HEK293 (cell line): ENCODE results near the gene PEX11G.
A peak's percentile ranks its signal among the peaks of the same experiment; 100 is the strongest.

Experiments used
- CTCF ChIA-PET: fragments of 350-600 bp; formaldehyde crosslinking; extraction: SDS; loops from one replicate; lab custom pipeline; 2021; ENCODE audit warnings: antibody characterized with exemption; lab: Yijun Ruan, JAX
- POLR2A ChIA-PET: fragments of 300-600 bp; formaldehyde crosslinking; extraction: SDS; loops from one replicate; lab custom pipeline; 2020; ENCODE audit warnings: antibody characterized with exemption, inconsistent platforms; lab: Yijun Ruan, JAX
- H3K27ac ChIP-seq: fragments of 200-500 bp; sonication (Bioruptor generic); 2 replicates; pipeline ENCODE4 v1.5.1; 2014; ENCODE audit warnings: low read depth, low read length, control low read depth, inconsistent platforms; ENCODE audit errors: extremely low read depth
- H3K36me3 ChIP-seq, 2 experiments: fragments of 200-500 bp in 1 of 2; sonication (Bioruptor generic) in 1 of 2; 1 replicate in 1 of 2; 2 replicates in 1 of 2; pipeline ENCODE4 v1.5.1; 2014 to 2017; ENCODE audit warnings: inconsistent platforms in 2 of 2, low read length in 2 of 2; ENCODE audit not compliant: control insufficient read depth in 2 of 2, insufficient read depth in 1 of 2
- H3K4me1 ChIP-seq: fragments of 200-500 bp; sonication (Bioruptor generic); 2 replicates; pipeline ENCODE4 v1.5.1; 2014; ENCODE audit warnings: mild to moderate bottlenecking, low read length, inconsistent platforms; ENCODE audit not compliant: control insufficient read depth, insufficient read depth
- H3K4me3 ChIP-seq: 2 replicates; pipeline ENCODE4 v1.5.1; 2011; ENCODE audit warnings: low read depth, mild to moderate bottlenecking, control low read depth, low read length, moderate library complexity
- H3K9me3 ChIP-seq: fragments of 200-500 bp; sonication (Bioruptor generic); 2 replicates; pipeline ENCODE4 v1.5.1; 2014; ENCODE audit warnings: low read depth, low read length, inconsistent platforms; ENCODE audit not compliant: control insufficient read depth, insufficient read depth
- EGR2 ChIP-seq: fragments of 450-650 bp; formaldehyde crosslinking; IDR thresholded peaks from 2 replicates; pipeline ENCODE4 v1.5.1; 2016; ENCODE audit warnings: low read depth, missing biosample characterization, missing genetic modification characterization
- GLI2 ChIP-seq: fragments of 450-650 bp; formaldehyde crosslinking; IDR thresholded peaks from 2 replicates; pipeline ENCODE4; 2017; ENCODE audit warnings: missing biosample characterization, missing genetic modification characterization, low read depth, borderline replicate concordance
- GLIS2 ChIP-seq: fragments of 450-650 bp; formaldehyde crosslinking; IDR thresholded peaks from 2 replicates; pipeline ENCODE4 v1.5.1; 2016; ENCODE audit warnings: missing biosample characterization, missing genetic modification characterization
- HOXD13 ChIP-seq: sonication (generic); formaldehyde crosslinking; IDR thresholded peaks from 2 replicates; pipeline ENCODE4 v1.8.0; 2022; ENCODE audit warnings: missing genetic modification reagents, borderline replicate concordance
- KLF9 ChIP-seq: fragments of 450-650 bp; formaldehyde crosslinking; IDR thresholded peaks from 2 replicates; pipeline ENCODE4 v1.5.1; 2016; ENCODE audit warnings: missing biosample characterization, missing genetic modification characterization, low read depth
- MYNN ChIP-seq: fragments of 450-650 bp; formaldehyde crosslinking; IDR thresholded peaks from 2 replicates; pipeline ENCODE4 v1.5.1; 2016; ENCODE audit warnings: missing biosample characterization, missing genetic modification characterization, borderline replicate concordance
- PRDM1 ChIP-seq: fragments of 450-650 bp; formaldehyde crosslinking; IDR thresholded peaks from 2 replicates; pipeline ENCODE4; 2016; ENCODE audit warnings: missing biosample characterization, missing genetic modification characterization
- SCRT2 ChIP-seq: fragments of 450-650 bp; formaldehyde crosslinking; IDR thresholded peaks from 2 replicates; pipeline ENCODE4 v1.5.1; 2016; ENCODE audit warnings: missing biosample characterization, missing genetic modification characterization
- TRIM28 ChIP-seq: IDR thresholded peaks from 2 replicates; pipeline ENCODE4 v1.6.1; 2011; ENCODE audit warnings: low read length, control low read depth, borderline replicate concordance
- YY2 ChIP-seq: fragments of 450-650 bp; formaldehyde crosslinking; IDR thresholded peaks from 2 replicates; pipeline ENCODE4 v1.5.1; 2016; ENCODE audit warnings: missing biosample characterization, missing genetic modification characterization
- ZBTB1 ChIP-seq: fragments of 450-650 bp; formaldehyde crosslinking; IDR thresholded peaks from 2 replicates; pipeline ENCODE4 v1.5.1; 2016; ENCODE audit warnings: missing biosample characterization, missing genetic modification characterization
- ZFHX2 ChIP-seq: fragments of 450-650 bp; formaldehyde crosslinking; conservative IDR thresholded peaks from 2 replicates; pipeline ENCODE4 v1.5.1; 2016; ENCODE audit warnings: missing biosample characterization, missing genetic modification characterization
- ZNF132 ChIP-seq: fragments of 450-650 bp; formaldehyde crosslinking; IDR thresholded peaks from 2 replicates; pipeline ENCODE4 v1.5.1; 2017; ENCODE audit warnings: missing biosample characterization, missing genetic modification characterization, borderline replicate concordance
- ZNF157 ChIP-seq: fragments of 450-650 bp; formaldehyde crosslinking; IDR thresholded peaks from 2 replicates; pipeline ENCODE4 v1.5.1; 2016; ENCODE audit warnings: missing biosample characterization, missing genetic modification characterization
- ZNF175 ChIP-seq: fragments of 450-650 bp; formaldehyde crosslinking; IDR thresholded peaks from 2 replicates; pipeline ENCODE4 v1.5.1; 2016; ENCODE audit warnings: missing biosample characterization, missing genetic modification characterization
- ZNF19 ChIP-seq: fragments of 450-650 bp; formaldehyde crosslinking; IDR thresholded peaks from 2 replicates; pipeline ENCODE4; 2016; ENCODE audit warnings: missing biosample characterization, missing genetic modification characterization, low read depth
- ZNF26 ChIP-seq: fragments of 450-650 bp; formaldehyde crosslinking; IDR thresholded peaks from 2 replicates; pipeline ENCODE4 v1.5.1; 2016; ENCODE audit warnings: missing biosample characterization, missing genetic modification characterization
- ZNF280D ChIP-seq: fragments of 450-650 bp; formaldehyde crosslinking; IDR thresholded peaks from 2 replicates; pipeline ENCODE4 v1.5.1; 2016; ENCODE audit warnings: missing biosample characterization, missing genetic modification characterization
- ZNF302 ChIP-seq: fragments of 450-650 bp; formaldehyde crosslinking; IDR thresholded peaks from 2 replicates; pipeline ENCODE4 v1.5.1; 2016; ENCODE audit warnings: missing biosample characterization, missing genetic modification characterization, low read depth
- ZNF324 ChIP-seq: fragments of 450-650 bp; formaldehyde crosslinking; IDR thresholded peaks from 2 replicates; pipeline ENCODE4 v1.5.1; 2016; ENCODE audit warnings: missing biosample characterization, missing genetic modification characterization
- ZNF335 ChIP-seq: fragments of 450-650 bp; formaldehyde crosslinking; conservative IDR thresholded peaks from 2 replicates; pipeline ENCODE4 v1.5.1; 2016; ENCODE audit warnings: missing biosample characterization, missing genetic modification characterization
- ZNF366 ChIP-seq: fragments of 450-650 bp; formaldehyde crosslinking; conservative IDR thresholded peaks from 2 replicates; pipeline ENCODE4 v1.5.1; 2016; ENCODE audit warnings: missing biosample characterization, missing genetic modification characterization
- ZNF416 ChIP-seq: fragments of 450-650 bp; formaldehyde crosslinking; IDR thresholded peaks from 2 replicates; pipeline ENCODE4 v1.5.1; 2016; ENCODE audit warnings: missing biosample characterization, missing genetic modification characterization
- ZNF596 ChIP-seq: fragments of 450-650 bp; IDR thresholded peaks from 2 replicates; pipeline ENCODE4 v1.5.0; 2018; ENCODE audit warnings: missing biosample characterization, mild to moderate bottlenecking, missing genetic modification characterization, moderate library complexity
- ZNF626 ChIP-seq: fragments of 450-650 bp; sonication (Bioruptor Pico); formaldehyde crosslinking; IDR thresholded peaks from 2 replicates; pipeline ENCODE4 v1.5.1; 2018; ENCODE audit warnings: missing biosample characterization, missing genetic modification characterization, inconsistent platforms
- ZNF777 ChIP-seq: fragments of 450-650 bp; formaldehyde crosslinking; IDR thresholded peaks from 2 replicates; pipeline ENCODE4 v1.5.1; 2017; ENCODE audit warnings: missing biosample characterization, missing genetic modification characterization, borderline replicate concordance
- ZSCAN5A ChIP-seq: fragments of 450-650 bp; formaldehyde crosslinking; IDR thresholded peaks from 2 replicates; pipeline ENCODE4 v1.5.1; 2016; ENCODE audit warnings: missing biosample characterization, missing genetic modification characterization

The PEX11G gene

GRCh38 chr19:7500811-7501450 is 12.1 kb upstream of the PEX11G start (continued):
- TF ChIP-seq ZNF132 (no peak), PRDM1 (tag by site-specific recombination) (no peak), ZNF324 (tag by site-specific recombination) (no peak), GLIS2 (no peak), HOXD13 (CRISPR knock-in tag) (no peak), ZBTB1 (tag by site-specific recombination) (no peak), MYNN (tag by site-specific recombination) (no peak), ZNF19 (no peak), ZNF157 (tag by site-specific recombination) (no peak), KLF9 (tag by site-specific recombination) (0 out of 2 replicates have a peak, but pooled peaks have one; percentile 13), GLI2 (tag by site-specific recombination) (no peak), ZNF335 (tag by site-specific recombination) (peak; percentile 31; the same call in 1 of the 2 replicates), YY2 (peak; percentile 61; the same call in 1 of the 2 replicates), EGR2 (tag by site-specific recombination) (peak; percentile 46; the same call in 1 of the 2 replicates), ZSCAN5A (tag by site-specific recombination) (no peak), ZNF302 (no peak), ZFHX2 (tag by site-specific recombination) (peak; percentile 87), ZNF175 (tag by site-specific recombination) (no peak)

GRCh38 chr19:7497292-7497691 is 8.5 kb upstream of the PEX11G start:
- H3K9me3 ChIP-seq: no peaks in the 10 kb centered on the region
- H3K4me3 ChIP-seq: no peak overlapping the region
- TF ChIP-seq ZNF777 (tag by site-specific recombination): no peak
- no peak for TF ChIP-seq TRIM28
- TF ChIP-seq SCRT2 (tag by site-specific recombination): 0 out of 2 replicates have a peak, but pooled peaks have one; percentile 16
- no peaks in the 10 kb centered on the region for H3K36me3 ChIP-seq
- no peak overlapping the region for H3K27ac ChIP-seq
- POLR2A ChIA-PET: interaction anchor here (0.6 to 1.0 kb wide), 3 partner anchors 8 to 523 kb away, joined by 3 to 4 read pairs (median 4); no protein-coding TSS in a partner anchor
- CTCF ChIA-PET: interaction anchor here (0.7 to 1.6 kb wide), 5 partner anchors 9 to 140 kb away, joined by 3 to 14 read pairs (median 3); no protein-coding TSS in a partner anchor
- no peaks in the 10 kb centered on the region for H3K4me1 ChIP-seq

- ChIA-PET CTCF (interaction anchor here (0.7 kb wide), 1 partner anchor 8 kb away, joined by 4 read pairs; no protein-coding TSS in a partner anchor), POLR2A (interaction anchor here (0.8 kb wide), 1 partner anchor 27 kb away, joined by 4 read pairs; the partner anchor contains the start of gene MCOLN1)
- Histone ChIP-seq H3K27ac (no peak overlapping the region), H3K4me1 (no peaks in the 10 kb centered on the region), H3K36me3 (no peaks in the 10 kb centered on the region), H3K9me3 (no peaks in the 10 kb centered on the region), H3K4me3 (no peak overlapping the region)
- no peak for TF ChIP-seq ZNF416 (tag by site-specific recombination)
- peak; percentile 99 for TF ChIP-seq ZNF366 (tag by site-specific recombination)
- no peak for TF ChIP-seq ZNF26 (tag by site-specific recombination)
- no peak for TF ChIP-seq ZNF280D (tag by site-specific recombination)
- TF ChIP-seq ZNF132: no peak
- no peak for TF ChIP-seq ZNF596
- no peak for TF ChIP-seq ZNF626 (tag by site-specific recombination)
These were observed 5.7 kb upstream of the PEX11G start for GRCh38 chr19:7494416-7495098.
